HG03575 (cell line): ENCODE results near the gene DCAF8.

Experiments
- ATAC-seq: cut with Tn5 transposase; IDR thresholded peaks from one replicate; pipeline ENCODE4 v1.9.1; 2021; ENCODE audit not compliant: unreplicated experiment, insufficient number of reproducible peaks, low FRiP score; ENCODE audit errors: extremely low read depth

DCAF8 gene

DNA sequence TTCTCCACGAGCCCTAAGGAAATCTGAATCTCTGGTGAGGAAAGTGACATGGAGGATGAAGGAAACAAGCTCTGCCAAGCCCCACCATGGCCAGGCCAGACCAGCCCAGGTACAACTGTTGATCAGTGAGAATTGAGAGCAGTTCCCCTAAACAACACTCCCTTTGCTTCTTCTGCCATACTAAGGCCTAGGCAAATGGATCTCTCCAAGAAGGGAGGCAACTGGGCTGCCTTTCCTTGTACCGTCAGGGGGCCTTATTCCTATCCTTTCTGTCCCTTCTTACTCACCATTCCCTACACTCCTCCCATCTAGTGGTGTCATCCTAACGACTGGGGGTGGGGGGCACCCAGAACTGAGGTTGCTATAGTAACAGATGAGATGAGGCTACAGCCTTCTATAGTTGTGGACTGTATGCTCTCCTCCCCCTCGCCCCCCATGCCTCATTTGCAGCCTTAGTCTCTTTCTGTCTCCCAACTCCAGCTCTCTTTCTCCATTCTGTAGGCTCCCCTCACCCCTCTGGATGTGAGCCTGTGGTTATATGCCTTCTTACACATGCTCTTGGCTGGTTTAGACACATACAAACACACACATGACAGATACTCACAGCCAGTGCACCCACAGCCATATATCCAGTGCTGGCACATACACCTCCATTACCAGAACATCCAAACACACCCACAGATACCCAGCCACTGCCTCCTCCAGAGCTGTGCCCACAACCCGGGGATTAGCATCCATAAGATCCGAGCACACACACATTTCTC, 53.6 kb downstream of the DCAF8 start:
- ATAC-seq: no peak

DNA sequence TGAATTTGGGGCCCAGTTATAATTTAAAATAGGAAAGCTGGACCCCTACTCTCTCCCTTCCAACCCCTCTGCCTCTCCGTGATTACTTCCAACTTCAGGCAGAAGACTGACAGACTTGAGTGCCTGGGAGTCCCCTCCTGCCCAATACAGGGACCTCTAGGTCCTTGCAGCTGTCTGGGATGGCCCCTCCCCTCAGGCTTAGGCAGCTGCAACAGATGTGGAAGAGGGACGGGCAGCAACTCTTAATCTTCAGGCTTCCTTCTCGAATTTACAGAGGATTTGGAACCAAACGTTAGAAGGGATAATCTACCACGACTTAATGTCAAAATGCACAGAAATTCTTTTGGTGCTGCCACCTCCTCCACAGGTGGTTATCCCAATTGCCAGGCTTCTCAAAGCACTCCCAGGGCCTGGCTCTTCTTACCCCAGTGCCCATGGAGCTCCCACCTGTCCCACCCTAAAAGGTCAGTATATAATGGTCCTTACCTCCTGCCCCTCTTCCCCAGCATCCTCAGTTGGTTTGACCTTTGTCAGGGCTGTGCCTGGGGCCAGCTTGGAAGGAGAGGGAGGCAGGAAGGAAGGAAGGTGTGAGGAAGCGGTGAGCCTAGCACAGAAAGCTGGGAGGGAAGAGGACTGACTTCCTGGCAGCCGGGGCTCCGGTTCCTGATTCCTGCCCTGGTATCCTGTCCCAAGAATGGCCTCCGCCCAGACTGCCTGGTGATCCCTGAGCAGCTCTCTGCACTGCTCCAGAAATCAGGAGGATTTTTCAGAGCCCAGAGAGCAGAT, 54.4 kb downstream of the DCAF8 start:
- no peak for ATAC-seq

- no peak for ATAC-seq
These were observed 55.2 kb downstream of the DCAF8 start for GRCh38 chr1:160207118-160207650.

GRCh38 chr1:160206421-160207117, 55.8 kb downstream of the DCAF8 start:
- ATAC-seq: no peak

DNA sequence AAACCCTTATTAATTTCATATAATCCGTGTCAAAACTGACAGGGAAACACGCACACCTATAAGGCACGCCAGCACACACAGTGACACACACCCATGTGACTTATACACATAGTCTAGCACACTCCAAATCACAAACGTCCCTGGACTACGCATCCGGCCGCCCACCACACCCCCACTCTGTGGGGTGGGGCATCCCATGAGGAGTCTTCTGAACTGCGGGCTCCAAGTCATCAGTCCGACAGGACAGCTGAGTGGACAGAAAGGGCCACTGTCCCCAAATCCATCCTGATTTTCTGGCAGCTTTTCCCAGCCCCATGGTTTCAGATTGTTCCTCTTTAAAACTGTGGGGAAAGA, 56.3 kb downstream of the DCAF8 start:
- no peak for ATAC-seq

GRCh38 chr1:160205242-160206035, 56.9 kb downstream of the DCAF8 start, which contains the start of gene PEA15:
Gene PEA15, plus strand, starts transcription at chr1:160205384. Its CDS starts 6,161 bp downstream, at chr1:160211545.
- ATAC-seq: no peak

- no peak for ATAC-seq
These were observed 57.7 kb downstream of the DCAF8 start for GRCh38 chr1:160204526-160205241.

DNA sequence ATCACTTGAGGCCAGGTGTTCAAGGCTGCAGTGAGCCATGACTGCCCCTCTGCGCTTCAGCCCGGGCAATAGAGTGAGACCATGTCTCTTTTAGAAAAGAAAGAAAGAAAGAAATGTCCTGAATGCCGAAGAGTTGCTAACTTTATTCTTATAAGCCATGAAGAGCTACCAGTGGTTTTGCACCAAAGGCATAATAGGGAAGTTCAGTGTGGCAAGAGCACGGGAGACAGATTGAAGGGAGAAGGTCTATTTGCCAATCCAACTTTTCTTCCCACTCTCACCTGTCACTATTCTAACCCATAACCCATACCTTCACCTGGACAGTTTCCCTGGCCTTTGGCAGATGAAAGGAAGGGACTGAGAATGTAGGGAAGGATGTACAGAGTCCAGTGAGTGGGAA, 61.6 kb downstream of the DCAF8 start:
- no peak for ATAC-seq

GRCh38 chr1:160197231-160197630, 65.1 kb downstream of the DCAF8 start:
- no peak for ATAC-seq

GRCh38 chr1:160196143-160196542, 66.2 kb downstream of the DCAF8 start:
- no peak for ATAC-seq

GRCh38 chr1:160194737-160195059, 67.7 kb downstream of the DCAF8 start:
- no peak for ATAC-seq

DNA sequence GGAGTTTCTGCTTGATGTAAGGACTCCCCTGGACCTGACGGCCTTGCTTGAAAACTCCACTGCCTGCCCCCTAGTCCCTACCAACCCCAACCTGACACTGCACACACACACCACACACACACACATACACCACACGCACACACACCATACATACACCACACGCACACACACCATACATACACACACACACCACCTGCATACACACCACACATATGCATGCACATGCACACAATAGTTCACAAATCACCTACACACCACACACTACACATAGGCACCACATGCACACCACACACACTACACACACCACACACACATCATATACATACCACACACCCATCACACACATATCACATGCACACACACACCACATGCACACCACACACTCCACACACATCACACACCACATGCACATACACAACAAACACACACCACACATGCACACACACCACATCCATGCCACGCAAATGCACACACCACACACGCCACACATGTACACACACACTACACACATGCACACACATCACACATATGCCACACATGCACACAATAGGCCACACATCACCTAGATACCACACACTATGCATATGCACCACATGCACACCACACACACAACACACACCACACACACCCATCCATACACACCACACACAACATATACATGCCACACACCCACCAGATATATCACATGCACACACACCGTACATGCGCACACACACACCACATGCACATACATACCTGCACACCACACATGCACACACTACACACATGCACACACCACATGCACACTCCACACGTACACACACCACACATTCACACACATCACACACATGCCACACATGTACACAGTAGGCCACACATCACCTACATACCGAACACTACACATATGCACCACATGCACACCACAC, 68.3 kb downstream of the DCAF8 start:
- no peak for ATAC-seq

DNA sequence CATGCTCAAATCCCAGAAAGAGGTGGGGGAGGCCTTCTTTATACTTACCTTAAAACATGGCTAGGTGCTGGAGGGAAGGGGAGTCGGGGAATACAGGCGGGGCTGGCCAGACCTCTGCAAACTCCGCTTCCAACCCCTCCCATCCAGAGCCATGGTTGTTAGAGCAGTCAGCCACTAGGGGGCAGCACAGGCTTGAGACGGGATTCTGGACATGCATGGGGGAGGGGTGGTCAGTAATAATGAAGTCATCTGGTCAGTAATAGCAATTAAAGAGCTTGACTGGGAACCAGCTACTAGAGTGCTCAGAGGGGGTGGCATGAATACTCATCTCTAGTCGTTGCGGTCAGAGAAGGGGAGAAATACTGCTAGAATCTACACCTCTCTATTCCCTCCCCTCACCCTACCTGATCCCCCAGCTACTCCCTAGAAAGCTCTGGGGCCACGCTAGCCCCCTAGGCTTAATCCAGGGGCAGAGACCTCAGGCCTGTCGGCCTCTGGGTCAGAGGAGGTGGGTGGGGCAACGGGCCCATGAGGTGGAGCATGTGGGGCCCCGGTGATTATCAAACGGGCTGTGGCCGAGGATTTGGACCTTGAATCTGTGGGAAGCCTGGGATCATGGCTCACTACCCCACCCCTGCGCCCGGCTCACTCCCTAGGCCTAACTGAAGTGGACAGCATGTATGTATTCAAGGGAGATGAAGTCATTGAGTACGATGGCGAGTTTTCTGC, 69.1 kb downstream of the DCAF8 start:
- no peak for ATAC-seq

GRCh38 chr1:160192234-160192633, 70.1 kb downstream of the DCAF8 start:
- ATAC-seq: no peak

- ATAC-seq: no peak
These were observed 70.6 kb downstream of the DCAF8 start for GRCh38 chr1:160191756-160192155.

GRCh38 chr1:160189649-160190625, 72.4 kb downstream of the DCAF8 start, which contains the start of gene CASQ1:
Gene CASQ1, plus strand, starts transcription at chr1:160190575. Its CDS starts 177 bp downstream, at chr1:160190752.
- ATAC-seq: no peak
